ENCODE measurements around the gene ZFAND4.
"Not testable (repeated sequence)": the region's sequence is repeated elsewhere in the genome, so short reads cannot be mapped to it uniquely, and the experiment has no call there.

ZFAND4 gene

DNA sequence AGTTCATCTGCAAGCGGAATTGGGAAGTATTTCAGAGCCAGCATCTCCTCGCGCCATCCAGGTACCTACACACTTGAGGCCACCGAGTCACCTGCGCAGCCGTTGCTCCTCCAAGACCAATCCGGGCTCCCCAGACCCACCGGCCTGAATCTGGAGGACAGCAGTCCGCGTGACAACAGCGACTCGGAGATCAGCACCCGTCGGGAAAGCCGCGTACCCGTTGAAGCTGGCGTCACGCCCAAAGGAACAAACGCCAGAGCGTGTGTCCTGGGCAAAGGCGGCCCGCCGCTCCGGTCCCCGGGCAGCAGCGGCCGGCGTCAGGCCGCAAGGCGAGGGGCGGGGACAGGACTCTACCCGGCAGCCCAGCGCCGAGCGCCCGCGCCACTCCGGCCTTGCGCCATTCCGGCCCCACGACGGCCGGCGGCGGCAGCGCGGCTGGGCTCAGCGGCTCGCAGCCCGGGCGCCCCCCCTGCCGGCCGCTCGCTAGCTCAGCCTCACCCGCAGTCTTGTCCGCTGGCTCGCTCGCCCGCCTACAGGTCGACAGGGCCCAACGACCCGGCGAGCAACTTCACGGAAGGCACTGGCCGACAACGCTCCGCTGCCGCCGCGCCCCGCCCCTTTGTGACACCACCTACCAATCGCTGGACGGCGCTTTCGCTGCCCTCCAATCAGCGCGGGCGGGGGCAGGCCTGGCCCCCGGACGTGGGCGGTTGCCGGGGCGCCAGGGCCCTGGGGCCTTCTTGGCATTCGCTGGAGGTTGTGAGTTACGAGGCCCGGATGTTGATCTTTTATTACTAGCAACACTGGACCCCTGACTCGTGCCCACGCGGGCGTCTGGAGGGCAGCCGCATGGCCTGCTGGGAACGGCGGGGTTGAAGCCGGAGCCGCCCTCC lies at the start of gene ZFAND4:
Gene ZFAND4, minus strand, starts transcription at position 592 of the 893 bp plus-strand sequence. CDS start 9,047 bp downstream, outside the sequence.
- DNase-seq (ENCODE audit: low read depth) = peak; percentile 93

- not testable (repeated sequence) for DNase-seq (ENCODE audit: low read depth)
Observed at GRCh38 chr10:45721503-45721902, 48.9 kb upstream of the ZFAND4 start.

DNA sequence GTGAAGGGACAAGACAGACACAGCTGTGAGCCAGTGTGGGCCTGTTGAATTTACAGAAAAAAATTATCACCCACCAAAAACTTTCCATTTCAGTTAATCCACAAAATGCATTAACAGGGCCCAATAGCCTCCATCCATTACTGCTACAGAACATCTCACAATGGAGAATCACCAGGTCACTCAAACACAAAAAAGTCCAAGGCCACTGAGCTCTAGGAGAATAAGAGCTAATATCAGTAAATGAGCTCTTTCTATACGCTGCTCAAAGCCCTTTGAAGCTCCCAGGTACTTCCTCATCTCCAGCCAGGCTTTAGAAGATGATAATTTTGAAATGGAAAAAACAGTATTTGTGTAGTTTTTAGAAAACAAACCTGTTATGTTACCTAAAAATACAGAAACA lies 45.1 kb upstream of the ZFAND4 start:
- not testable (repeated sequence) for DNase-seq (ENCODE audit: low read depth)

- DNase-seq (ENCODE audit: low read depth) = not testable (repeated sequence)
Observed at GRCh38 chr10:45717053-45717452, 44.5 kb upstream of the ZFAND4 start.

DNA sequence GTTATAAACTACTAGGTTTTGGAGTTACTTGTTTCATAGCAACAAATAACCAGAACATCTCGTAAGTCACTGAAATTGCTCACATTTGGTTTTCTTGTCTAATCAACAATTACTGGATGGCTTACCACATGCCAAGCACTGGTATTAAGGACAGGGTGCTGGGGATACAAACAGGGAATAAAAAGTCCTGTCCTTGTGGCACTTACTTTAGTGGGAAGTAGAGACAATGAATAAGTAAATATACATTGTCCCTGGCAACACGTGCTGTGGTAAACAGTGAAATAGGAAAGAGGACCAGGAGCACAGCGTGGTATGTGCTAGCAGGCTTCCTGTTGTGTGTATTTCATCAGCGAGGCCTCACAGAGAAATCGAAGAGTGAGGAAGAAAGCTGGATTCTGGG lies 38.7 kb upstream of the ZFAND4 start:
- not testable (repeated sequence) for DNase-seq (ENCODE audit: low read depth)

DNA sequence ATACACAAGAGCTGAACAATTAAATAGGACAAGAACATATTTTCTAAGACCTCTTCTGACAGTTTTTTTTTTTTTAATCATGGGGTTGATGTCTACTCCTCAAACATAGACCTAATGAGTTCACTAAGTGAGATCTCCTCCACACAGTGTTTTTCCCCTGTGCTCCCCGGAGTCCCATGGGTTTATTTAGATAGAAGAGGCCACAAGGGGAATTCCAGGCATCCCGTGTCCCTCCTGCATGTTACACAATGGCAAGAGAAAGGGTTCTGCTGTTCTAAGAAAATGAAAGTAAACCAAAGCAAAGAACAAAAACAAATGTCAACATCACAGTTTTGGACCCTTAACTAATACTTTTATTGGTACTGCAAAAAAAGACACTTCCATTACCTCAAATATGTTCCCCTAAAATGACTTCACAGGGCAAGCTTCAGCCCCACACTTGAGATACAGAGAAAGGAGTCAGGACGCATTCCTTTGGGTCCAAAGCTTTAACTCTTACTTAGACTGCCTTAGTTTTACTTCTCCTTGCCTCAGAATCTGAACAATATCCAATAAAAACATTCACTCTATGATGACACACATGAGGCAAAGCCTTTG lies 37.7 kb upstream of the ZFAND4 start:
- DNase-seq (ENCODE audit: low read depth) = not testable (repeated sequence)

DNA sequence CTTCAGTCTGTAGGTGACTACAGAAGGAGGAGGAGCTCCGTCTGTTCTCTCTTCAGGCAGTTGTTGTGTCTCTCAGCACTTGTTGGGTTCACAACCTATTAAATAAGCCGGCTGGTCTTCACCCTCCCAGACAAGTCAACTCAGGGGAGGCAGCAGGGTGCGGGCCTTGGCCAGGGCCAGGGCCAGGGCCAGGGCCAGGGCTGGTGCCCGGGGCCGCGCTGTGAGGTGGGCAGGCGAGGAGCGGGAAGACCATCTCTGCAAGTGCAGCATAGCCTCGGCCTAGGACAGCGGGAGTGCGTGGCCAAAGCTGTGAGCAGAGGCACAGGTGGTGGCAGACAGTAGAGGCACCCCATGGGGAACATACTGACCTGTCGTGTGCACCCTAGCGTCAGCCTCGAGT lies 5.9 kb upstream of the ZFAND4 start:
- DNase-seq (ENCODE audit: low read depth) = not testable (repeated sequence)

GRCh38 chr10:45675388-45675787 lies 2.8 kb upstream of the ZFAND4 start:
- no peak for DNase-seq (ENCODE audit: low read depth)

GRCh38 chr10:45673074-45673648 lies 589 bp upstream of the ZFAND4 start:
- DNase-seq (ENCODE audit: low read depth) = no peak

DNA sequence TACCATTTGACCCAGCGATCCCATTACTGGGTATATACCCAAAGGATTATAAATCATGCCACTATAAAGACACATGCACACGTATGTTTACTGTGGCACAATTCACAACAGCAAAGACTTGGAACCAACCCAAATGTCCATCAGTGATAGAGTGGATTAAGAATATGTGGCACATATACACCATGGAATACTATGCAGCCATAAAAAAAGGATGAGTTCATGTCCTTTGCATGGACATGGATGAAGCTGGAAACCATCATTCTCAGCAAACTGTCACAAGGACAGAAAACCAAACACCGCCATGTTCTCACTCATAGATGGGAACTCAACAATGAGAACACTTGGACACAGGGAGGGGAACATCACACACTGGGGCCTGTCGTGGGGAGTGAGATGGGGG lies 1.3 kb downstream of the ZFAND4 start:
- not testable (repeated sequence) for DNase-seq (ENCODE audit: low read depth)

GRCh38 chr10:45669897-45670296 lies 2.7 kb downstream of the ZFAND4 start:
- DNase-seq (ENCODE audit: low read depth) = not testable (repeated sequence)

- DNase-seq (ENCODE audit: low read depth) = no peak
Observed at GRCh38 chr10:45660876-45661411, 11.6 kb downstream of the ZFAND4 start.

- DNase-seq (ENCODE audit: low read depth) = no peak
Observed at GRCh38 chr10:45657033-45657926, 15.3 kb downstream of the ZFAND4 start.

DNA sequence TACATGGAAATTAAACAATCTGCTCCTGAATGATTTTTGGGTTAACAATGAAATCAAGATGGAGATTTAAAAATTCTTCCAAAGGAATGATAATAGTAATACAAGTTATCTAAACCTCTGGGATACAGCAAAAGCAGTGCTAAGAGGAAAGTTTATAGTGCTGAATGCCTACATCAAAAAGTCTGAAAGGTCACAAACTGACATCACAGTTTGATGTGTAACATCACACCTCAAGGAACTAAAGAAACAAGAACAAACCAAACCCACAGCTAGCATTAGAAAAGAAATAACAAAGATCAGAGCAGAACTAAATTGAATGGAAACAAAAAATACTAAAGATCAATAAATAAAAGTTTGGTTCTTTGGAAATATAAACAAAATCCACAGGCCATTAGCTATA lies 17.4 kb downstream of the ZFAND4 start:
- no peak for DNase-seq (ENCODE audit: low read depth)

GRCh38 chr10:45654753-45655141 lies 17.8 kb downstream of the ZFAND4 start:
- not testable (repeated sequence) for DNase-seq (ENCODE audit: low read depth)

DNA sequence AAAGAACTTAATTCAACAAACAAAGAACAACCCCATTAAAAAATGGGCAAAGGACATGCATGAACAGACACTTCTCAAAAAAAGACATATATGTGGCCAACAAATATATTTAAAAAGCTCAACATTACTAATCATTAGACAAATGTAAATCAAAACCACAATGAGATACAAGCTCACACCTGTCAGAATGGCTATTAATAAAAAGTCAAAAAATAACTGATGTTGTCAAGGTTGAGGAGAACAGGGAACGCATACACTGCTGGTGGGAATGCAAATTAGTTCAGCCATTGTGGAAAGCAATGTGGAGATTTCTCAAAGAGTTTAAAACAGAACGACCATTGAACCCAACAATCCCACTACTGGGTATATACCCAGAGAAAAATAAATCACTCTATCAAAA lies 19.1 kb downstream of the ZFAND4 start:
- no peak for DNase-seq (ENCODE audit: low read depth)

GRCh38 chr10:45652511-45652910 lies 20.1 kb downstream of the ZFAND4 start:
- no peak for DNase-seq (ENCODE audit: low read depth)

DNA sequence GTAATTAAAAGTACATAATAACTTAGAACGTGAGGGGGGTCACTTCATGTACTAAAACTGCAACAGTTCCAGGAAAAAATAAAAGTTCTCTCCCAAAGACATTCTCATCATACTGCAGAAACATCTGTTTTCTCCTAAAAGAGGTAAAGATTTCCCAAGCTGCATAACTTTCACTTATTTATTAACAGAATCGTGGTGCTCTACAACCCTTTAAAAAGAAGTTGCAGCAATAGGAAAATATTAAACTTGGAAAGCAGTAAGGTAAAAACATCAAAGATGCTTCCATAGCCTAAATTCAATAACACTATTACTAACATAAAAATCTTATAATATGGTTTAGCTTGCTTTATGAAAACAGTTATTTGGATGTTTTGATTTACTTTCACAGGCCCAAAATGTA lies 23.3 kb downstream of the ZFAND4 start:
- no peak for DNase-seq (ENCODE audit: low read depth)

DNA sequence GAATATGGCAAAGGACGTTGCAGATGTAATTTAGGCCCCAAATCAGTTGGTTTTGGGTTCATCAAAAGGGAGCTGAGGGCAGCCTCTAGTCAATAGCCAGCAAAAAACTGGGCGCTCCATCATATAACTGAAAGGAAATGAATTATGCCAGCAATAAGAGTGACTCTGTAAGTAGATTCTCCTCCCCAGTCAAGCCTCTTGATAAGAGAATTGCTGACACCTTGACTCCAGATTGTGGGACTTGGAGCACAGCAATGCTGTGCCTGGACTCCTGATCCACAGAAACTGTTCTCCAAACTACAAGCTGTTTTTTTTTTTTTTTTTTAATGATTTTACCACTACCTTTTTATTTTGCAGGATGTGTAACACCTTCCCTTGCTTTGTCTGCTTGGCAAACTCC lies 25.5 kb downstream of the ZFAND4 start:
- no peak for DNase-seq (ENCODE audit: low read depth)

- DNase-seq (ENCODE audit: low read depth) = no peak
Observed at GRCh38 chr10:45646384-45647050, 26.1 kb downstream of the ZFAND4 start.

DNA sequence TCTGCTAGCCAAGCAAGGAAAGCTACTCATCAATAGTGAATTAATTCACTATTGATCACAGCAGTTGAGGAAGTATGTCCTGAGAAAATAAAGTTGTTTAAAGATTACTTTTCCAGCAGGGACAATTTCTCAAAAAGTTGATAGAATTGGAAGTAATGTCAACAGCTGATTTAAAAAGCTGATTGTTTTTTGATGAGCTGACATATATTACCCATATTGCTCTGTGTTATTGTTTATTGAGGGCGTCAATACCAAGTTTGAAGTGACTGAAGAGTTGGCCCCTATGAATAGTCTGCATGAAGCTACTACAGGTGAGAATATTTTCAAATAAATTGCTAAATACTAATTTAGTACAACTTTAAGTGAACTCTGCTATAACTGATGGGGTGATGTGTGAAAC lies 28.0 kb downstream of the ZFAND4 start:
- DNase-seq (ENCODE audit: low read depth) = no peak

Measured in stimulated activated CD8-positive, alpha-beta memory T cell treated with anti-CD3 and anti-CD28 coated beads, Interleukin-4, amount 100 ng/mL, for 24 hours (primary cell).